ENCODE measurements around the gene PLAC8.
"Not testable (repeated sequence)": the region's sequence is repeated elsewhere in the genome, so short reads cannot be mapped to it uniquely, and the experiment has no call there.

Gene PLAC8

DNA sequence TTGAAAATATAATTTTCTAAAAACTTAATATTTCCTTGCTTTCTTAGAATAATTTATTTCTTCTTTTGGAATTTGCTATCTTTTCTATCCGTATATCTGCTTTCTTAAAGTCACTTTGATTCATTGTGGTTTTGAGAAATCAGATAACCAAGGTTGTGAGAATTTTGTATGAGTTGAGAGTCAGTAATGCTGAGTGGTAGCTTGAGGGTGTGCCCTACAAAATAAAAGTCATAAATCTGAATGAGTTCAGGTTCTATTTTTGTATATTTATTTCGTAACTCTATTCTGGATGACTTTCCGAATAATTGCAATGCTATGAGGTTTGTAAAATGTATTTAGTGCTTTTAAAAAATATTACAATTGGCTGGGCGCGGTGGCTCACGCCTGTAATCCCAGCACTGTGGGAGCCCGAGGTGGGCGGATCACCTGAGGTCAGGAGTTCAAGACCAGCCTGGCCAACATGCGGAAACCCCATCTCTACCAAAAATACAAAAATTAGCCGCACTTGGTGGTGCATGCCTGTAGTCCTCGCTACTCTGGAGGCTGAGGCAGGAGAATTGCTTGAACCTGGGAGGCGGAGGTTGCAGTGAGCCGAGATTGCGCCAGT, 70.6 kb downstream of the PLAC8 start:
- TF ChIP-seq ZNF169 (tag by site-specific recombination; IDR thresholded peaks at IDR 0.05) (no peak), MYNN (tag by site-specific recombination; IDR thresholded peaks at IDR 0.05; ENCODE audit: borderline replicate concordance) (0 out of 2 replicates have a peak, but pooled peaks have one; percentile 42)

DNA sequence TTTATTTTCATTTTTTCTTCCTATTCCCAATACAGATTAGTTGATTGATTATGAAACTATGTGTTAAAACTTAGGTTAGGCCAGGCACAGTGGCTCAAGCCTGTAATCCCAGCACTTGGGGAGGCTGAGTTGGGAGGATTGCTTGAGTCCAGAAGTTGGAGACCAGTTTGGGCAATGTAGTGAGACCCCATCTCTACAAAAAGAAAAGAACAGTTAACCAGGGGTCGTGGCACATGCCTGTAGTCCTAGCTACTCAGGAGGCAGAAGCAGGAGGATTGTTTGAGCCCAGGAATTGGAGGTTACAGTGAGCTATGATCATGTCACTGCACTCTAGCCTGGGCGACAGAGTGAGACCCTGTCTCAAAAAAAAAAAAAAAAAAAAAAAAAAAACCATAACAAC, 71.4 kb downstream of the PLAC8 start:
- CTCF ChIA-PET; POLR2A ChIA-PET; H3K27ac ChIP-seq (ENCODE audit: extremely low read depth, low read depth, low read length): not testable (repeated sequence)

More for the DNA sequence above, 70.6 kb downstream of the PLAC8 start:
- ChIA-PET CTCF (interaction anchor here (1.6 kb wide), 1 partner anchor 237 kb away, joined by 4 read pairs; no protein-coding TSS in a partner anchor), POLR2A (no interaction called here)
- H3K4me3 ChIP-seq (ENCODE audit: low read depth, low read length) = no peak overlapping the region
- H3K27ac ChIP-seq (ENCODE audit: extremely low read depth, low read depth, low read length) = no peak overlapping the region
- no peaks in the 10 kb centered on the region; a peak in 1 of 3 replicates for H3K36me3 ChIP-seq (ENCODE audit: control insufficient read depth in 2 of 2, insufficient read depth in 1 of 2, low read length in 2 of 2)
- H3K4me1 ChIP-seq (ENCODE audit: control insufficient read depth, insufficient read depth, low read length) = no peaks in the 10 kb centered on the region
- no peaks in the 10 kb centered on the region for H3K9me3 ChIP-seq (ENCODE audit: control insufficient read depth, insufficient read depth, low read depth, low read length)

DNA sequence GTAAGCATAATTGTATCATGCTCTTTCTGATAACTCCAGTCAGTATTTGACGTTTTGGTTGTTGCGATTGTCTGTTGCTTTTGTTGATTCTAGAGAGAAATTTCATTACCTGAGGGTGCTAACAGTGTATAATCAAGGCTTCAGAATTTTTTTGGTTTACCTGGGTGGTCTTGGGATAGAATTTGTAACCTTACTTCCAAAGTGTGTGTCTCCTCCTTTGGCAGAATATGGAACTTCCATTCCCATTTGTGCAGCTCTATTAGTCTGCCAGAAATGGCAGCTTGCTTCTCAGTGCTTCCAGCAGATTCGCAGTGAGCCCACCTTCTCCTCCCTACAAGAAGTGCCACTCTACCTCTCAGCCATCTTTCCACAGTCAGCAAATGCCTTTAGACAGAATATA, 74.3 kb downstream of the PLAC8 start:
- Histone ChIP-seq H3K27ac (ENCODE audit: extremely low read depth, low read depth, low read length) (no peak overlapping the region), H3K4me1 (ENCODE audit: control insufficient read depth, insufficient read depth, low read length) (no peaks in the 10 kb centered on the region), H3K36me3 (ENCODE audit: control insufficient read depth in 2 of 2, insufficient read depth in 1 of 2, low read length in 2 of 2) (no peaks in the 10 kb centered on the region; a peak in 1 of 3 replicates), H3K9me3 (ENCODE audit: control insufficient read depth, insufficient read depth, low read depth, low read length) (no peaks in the 10 kb centered on the region), H3K4me3 (ENCODE audit: low read depth, low read length) (no peak overlapping the region)
- ChIA-PET POLR2A (interaction anchor here (0.6 to 1.2 kb wide), 2 partner anchors 29 to 232 kb away, joined by 3 read pairs; no protein-coding TSS in a partner anchor), CTCF (no interaction called here)
- TF ChIP-seq ZNF514 (tag by site-specific recombination; IDR thresholded peaks at IDR 0.05) = no peak
- no peak for TF ChIP-seq GFI1B (tag by site-specific recombination; IDR thresholded peaks at IDR 0.05)
- TF ChIP-seq ZNF629 (tag by site-specific recombination; IDR thresholded peaks at IDR 0.05) = no peak
- TF ChIP-seq ZNF132 (tag by site-specific recombination; IDR thresholded peaks at IDR 0.05; ENCODE audit: borderline replicate concordance) = no peak
- TF ChIP-seq, protein P1, sequence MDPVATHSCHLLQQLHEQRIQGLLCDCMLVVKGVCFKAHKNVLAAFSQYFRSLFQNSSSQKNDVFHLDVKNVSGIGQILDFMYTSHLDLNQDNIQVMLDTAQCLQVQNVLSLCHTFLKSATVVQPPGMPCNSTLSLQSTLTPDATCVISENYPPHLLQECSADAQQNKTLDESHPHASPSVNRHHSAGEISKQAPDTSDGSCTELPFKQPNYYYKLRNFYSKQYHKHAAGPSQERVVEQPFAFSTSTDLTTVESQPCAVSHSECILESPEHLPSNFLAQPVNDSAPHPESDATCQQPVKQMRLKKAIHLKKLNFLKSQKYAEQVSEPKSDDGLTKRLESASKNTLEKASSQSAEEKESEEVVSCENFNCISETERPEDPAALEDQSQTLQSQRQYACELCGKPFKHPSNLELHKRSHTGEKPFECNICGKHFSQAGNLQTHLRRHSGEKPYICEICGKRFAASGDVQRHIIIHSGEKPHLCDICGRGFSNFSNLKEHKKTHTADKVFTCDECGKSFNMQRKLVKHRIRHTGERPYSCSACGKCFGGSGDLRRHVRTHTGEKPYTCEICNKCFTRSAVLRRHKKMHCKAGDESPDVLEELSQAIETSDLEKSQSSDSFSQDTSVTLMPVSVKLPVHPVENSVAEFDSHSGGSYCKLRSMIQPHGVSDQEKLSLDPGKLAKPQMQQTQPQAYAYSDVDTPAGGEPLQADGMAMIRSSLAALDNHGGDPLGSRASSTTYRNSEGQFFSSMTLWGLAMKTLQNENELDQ (tag by site-specific recombination; IDR thresholded peaks at IDR 0.05; ENCODE audit: low read depth) = no peak
- no peak for TF ChIP-seq TCF7L2 (IDR thresholded peaks at IDR 0.05; ENCODE audit: borderline replicate concordance, low read depth, low read length)
- no peak for TF ChIP-seq ZNF510 (tag by site-specific recombination; IDR thresholded peaks at IDR 0.05; ENCODE audit: insufficient replicate concordance)

More for the DNA sequence above, 71.4 kb downstream of the PLAC8 start:
- TF ChIP-seq ZNF121 (tag by site-specific recombination; IDR thresholded peaks at IDR 0.05) = peak; percentile 65; the same call in 1 of the 2 replicates
- H3K9me3 ChIP-seq (ENCODE audit: control insufficient read depth, insufficient read depth, low read depth, low read length); H3K36me3 ChIP-seq (ENCODE audit: control insufficient read depth in 2 of 2, insufficient read depth in 1 of 2, low read length in 2 of 2); H3K4me3 ChIP-seq (ENCODE audit: low read depth, low read length); H3K4me1 ChIP-seq (ENCODE audit: control insufficient read depth, insufficient read depth, low read length): not testable (repeated sequence)

Data from HEK293 (cell line).